Retinal pigment epithelial cell (primary cell): ENCODE measurements around the gene ASXL1.
A peak's percentile ranks its signal among the peaks of the same experiment; 100 is the strongest.

ENCODE experiments used
- DNase-seq: peaks from one replicate; pipeline ENCODE4 v3.0.0-alpha.2; 2010; ENCODE audit warnings: low read depth
- H3K4me3 ChIP-seq: 2 replicates; pipeline ENCODE4 v1.5.1; 2011; ENCODE audit warnings: mild to moderate bottlenecking, low read length, control low read depth, moderate library complexity
- CTCF ChIP-seq: conservative IDR thresholded peaks from 2 replicates; pipeline ENCODE4 v1.5.1; 2011; ENCODE audit warnings: low read depth, low read length, control low read depth, inconsistent platforms

ASXL1 gene

DNA sequence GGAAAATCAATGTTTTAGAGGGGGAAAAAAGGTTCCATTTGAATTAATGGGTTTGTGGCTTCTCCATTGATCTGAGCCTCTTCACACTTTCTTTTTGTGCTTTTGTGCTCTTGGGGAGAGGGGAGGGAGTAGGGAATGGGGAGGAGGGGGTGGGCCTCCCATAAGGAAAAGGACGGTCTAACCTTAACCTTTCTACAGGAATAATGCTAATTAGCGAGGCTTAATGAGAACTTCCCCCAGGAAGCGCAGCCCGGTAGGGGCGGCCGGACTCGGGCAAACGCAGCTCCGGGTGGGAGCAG lies 124.0 kb downstream of the ASXL1 start:
- DNase-seq, result no peak
- H3K4me3 ChIP-seq, result peak overlapping the region; percentile 78

GRCh38 chr20:32482442-32483261 lies 124.5 kb downstream of the ASXL1 start:
- no peak for DNase-seq

More for the DNA sequence above, 124.0 kb downstream of the ASXL1 start:
- TF ChIP-seq CTCF, result no peak

DNA sequence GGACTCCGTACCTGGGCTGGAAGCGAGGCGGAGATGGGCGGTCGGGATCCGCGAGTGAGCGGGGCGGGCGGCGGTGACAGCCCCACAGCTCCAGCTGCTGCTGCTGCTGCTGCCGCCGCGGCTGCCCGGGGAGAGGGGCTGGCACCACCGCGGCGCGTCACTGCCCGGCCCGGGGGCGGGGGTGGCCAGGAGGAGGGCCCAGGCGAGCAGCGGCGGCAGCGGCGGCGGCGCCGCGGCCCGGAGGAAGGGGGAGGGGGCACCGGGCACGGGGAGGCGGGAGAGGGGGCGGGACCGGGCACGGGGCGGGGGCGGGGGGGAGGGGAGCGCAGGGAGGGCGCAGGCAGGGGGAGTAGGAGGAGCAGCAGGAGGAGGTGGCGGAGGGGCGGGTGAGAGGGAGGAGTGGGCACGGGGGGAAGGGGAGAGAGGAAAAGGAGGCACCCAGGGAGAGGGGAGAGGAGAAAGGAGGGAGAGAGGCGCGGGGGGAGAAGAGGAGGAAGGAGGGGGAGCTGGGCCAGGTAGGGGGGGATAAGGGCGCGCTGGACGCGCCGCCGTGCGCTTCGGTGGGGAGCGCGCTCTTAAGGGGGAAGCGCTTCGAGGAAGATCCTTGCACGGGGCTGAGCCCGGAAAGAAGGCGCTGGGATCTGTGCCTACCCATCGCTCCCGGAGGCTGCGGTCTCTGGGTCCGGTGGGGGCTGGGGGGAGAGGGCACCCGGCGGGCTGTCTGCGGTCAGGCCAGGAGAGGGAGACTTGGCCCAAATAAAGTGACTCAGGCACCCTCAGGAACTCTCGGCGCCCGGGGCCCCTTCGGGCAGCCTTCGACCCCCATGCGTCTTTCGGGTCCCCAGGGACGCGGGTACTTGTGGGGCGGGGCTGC lies 125.5 kb downstream of the ASXL1 start:
- no peak for DNase-seq

More at GRCh38 chr20:32482442-32483261, 124.5 kb downstream of the ASXL1 start:
- H3K4me3 ChIP-seq, result peak overlapping the region; percentile 78
- TF ChIP-seq CTCF, result no peak

DNA sequence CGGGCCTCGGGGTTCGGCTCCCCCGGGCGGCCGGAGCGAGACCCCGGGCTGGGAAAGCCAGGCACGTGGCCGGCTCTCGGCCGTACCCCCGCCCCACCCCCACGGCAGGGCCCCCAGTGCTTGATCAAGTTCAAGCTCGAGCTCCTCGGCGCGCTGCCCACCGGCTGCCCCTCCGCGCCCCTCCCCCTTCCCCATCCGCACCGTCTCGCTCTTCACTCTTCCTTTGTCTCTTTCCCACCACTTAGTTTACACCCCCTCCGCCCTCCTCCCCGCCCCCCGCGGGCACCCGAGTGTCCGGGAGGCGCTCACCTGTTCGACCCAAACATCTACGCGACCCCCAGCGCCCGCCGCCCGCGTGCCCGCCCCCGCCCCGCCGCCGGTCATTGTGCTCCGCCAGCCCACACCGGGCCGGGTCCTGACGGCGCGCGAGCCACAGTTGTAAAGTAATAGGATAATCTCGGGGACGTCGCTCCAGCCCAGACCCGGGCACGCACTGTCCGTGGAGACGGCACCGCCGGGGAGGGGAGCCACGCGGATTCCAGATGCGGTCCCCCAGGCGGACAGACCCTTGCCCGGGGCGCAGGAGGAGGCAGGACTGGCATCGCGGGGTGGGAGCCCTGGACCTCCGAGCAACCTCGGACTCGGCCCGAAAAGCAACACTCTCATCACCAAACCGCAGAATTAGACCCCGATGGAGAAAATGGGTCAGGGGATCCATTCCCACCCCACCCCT lies 126.3 kb downstream of the ASXL1 start:
- no peak for TF ChIP-seq CTCF
- DNase-seq, result no peak
- H3K4me3 ChIP-seq, result peak overlapping the region; percentile 63

More for the DNA sequence above, 125.5 kb downstream of the ASXL1 start:
- TF ChIP-seq CTCF, result no peak
- peak overlapping the region; percentile 78 for H3K4me3 ChIP-seq

DNA sequence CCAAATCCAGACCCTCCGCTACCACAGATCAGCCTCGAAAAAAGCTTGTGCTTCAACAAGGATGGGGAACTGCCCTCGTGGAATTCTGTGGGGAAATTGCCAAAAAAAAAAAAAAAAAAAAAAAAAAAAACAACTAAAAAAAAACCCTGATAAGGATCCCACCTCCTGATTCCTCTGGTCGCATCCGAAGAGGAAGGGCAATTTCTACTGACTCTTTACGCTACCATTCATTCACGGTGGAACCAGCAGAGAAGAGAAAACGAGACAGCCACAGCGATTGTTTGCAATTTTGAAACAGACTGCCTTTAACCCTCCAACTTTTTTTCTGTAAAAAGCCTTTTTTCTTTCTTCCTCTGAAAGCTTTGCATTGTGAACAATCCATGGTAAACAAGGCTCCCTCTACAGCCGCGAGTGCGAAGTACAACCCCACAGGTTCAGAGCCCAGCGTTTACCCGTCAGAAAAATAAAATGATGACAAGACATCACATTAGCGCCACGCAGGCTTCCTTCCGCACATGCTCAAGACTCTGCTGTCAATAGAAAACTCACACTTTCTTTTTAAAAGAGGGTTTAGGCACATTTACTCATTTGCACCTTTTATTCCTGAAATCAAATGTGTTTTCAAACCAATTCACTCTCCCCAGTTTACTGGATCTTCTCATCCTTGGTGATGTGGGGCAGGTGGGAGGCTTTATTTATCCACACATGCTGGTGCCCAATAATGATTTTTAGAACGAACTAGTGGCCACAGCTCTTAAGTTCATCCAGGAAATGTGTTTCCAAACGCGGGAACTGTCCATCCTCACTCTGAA lies 127.0 kb downstream of the ASXL1 start:
- H3K4me3 ChIP-seq, result peak overlapping the region; percentile 63
- TF ChIP-seq CTCF, result peak; percentile 88
- no peak for DNase-seq

DNA sequence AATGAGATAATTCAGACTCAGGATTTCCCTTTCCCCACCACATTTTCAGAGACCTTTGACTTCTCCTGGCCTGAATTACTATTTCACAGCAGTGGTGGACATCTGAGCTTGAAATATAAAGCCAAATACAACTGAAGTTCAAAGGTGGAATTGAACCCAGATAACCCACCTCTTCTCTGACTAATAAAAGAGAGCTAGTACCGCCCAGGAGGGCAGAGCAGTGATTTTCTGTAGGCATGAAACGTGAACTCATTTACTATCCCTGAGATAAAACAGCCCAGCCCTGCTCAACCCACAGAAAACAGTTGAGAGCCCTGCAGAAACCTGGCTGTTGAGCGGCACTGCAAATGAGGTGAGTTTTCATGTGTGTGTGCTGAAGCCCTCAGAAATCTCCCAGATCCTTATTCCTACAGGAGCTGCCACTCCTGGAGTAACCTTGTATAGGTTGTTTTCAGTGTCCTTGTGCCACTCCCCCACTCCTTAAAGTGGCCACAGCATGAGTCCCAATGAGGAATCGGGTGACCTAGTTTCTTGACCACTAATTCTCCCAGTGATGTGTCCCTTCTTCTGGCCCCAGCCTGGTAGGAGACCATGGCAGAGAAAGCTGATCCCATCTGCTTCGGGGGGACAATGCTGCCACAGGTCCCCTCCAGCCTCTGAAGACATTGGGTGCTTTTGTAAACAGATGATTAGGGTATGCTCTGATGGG lies 127.8 kb downstream of the ASXL1 start:
- H3K4me3 ChIP-seq, result no peak overlapping the region
- no peak for TF ChIP-seq CTCF
- DNase-seq, result no peak
